Inferior parietal cortex (tissue), 1 donor: ENCODE results near the gene PDGFA.

Experiments used
- DNase-seq: peaks from one replicate; pipeline ENCODE4 v3.0.0-alpha.2; 2016; ENCODE audit errors: extremely low spot score

Gene PDGFA

GRCh38 chr7:474605-475424 is 44.8 kb downstream of the PDGFA start:
- DNase-seq = no peak

GRCh38 chr7:473870-474604 is 45.6 kb downstream of the PDGFA start:
- DNase-seq = no peak

- no peak for DNase-seq
Measured at GRCh38 chr7:473211-473734, 46.4 kb downstream of the PDGFA start.

- no peak for DNase-seq
Measured at GRCh38 chr7:472640-472957, 47.0 kb downstream of the PDGFA start.

- DNase-seq = no peak
Measured at GRCh38 chr7:471866-472639, 47.6 kb downstream of the PDGFA start.

- no peak for DNase-seq
Measured at GRCh38 chr7:471191-471865, 48.3 kb downstream of the PDGFA start.

- DNase-seq = no peak
Measured at GRCh38 chr7:469563-469961, 50.1 kb downstream of the PDGFA start.

GRCh38 chr7:468681-469562 is 50.7 kb downstream of the PDGFA start:
- DNase-seq = no peak

- DNase-seq = no peak
Measured at GRCh38 chr7:467856-468545, 51.6 kb downstream of the PDGFA start.

GRCh38 chr7:467393-467828 is 52.2 kb downstream of the PDGFA start:
- DNase-seq = no peak

GRCh38 chr7:466465-467191 is 53.0 kb downstream of the PDGFA start:
- no peak for DNase-seq

GRCh38 chr7:465710-466400 is 53.8 kb downstream of the PDGFA start:
- DNase-seq = no peak

GRCh38 chr7:464454-465401 is 54.9 kb downstream of the PDGFA start:
- DNase-seq = no peak

GRCh38 chr7:463817-464453 is 55.7 kb downstream of the PDGFA start:
- DNase-seq = no peak

- no peak for DNase-seq
Measured at GRCh38 chr7:463362-463781, 56.3 kb downstream of the PDGFA start.

GRCh38 chr7:462173-463103 is 57.2 kb downstream of the PDGFA start:
- no peak for DNase-seq
